ENCODE measurements around the gene CADM1. TPM values are rescaled to one million over a fixed set of nuclear protein-coding genes. Genes with fewer than 3 reads are reported as not detected.
A peak's percentile ranks its signal among the peaks of the same experiment; 100 is the strongest.

The CADM1 gene
- total and polyA plus RNA-seq, 4 experiments from 2014 or later = 2.8 to 5.6 (median 3.3) TPM

GRCh38 chr11:115344846-115345245, 159.4 kb downstream of the CADM1 start:
- Histone ChIP-seq H3K36me3 (ENCODE audit: insufficient read depth, low read length) (no peaks in the 10 kb centered on the region), H3K27ac (ENCODE audit: low read depth, low read length) (no peak overlapping the region), H3K9me3 (ENCODE audit: control insufficient read depth in 1 of 2, low read length in 2 of 2) (no peaks in the 10 kb centered on the region), H3K4me1 (ENCODE audit: insufficient read depth, low read length) (no peaks in the 10 kb centered on the region), H3K27me3 (ENCODE audit: insufficient read depth, low read length) (no peaks in the 10 kb centered on the region), H3K4me3 (ENCODE audit: low read length in 2 of 2) (no peak overlapping the region)
- H3K27me3 Mint-ChIP-seq = no peaks in the 10 kb centered on the region
- DNase-seq = no peak
- peaks cover 0 to 3% (median 0%) of the 10 kb centered on the region in 8 donors for H3K9me3 Mint-ChIP-seq
- H3K27ac Mint-ChIP-seq = no peak overlapping the region
- intact Hi-C loops (cut with micrococcal nuclease) = no loop called here
- ChIA-PET CTCF (ENCODE audit: partially characterized antibody) (no interaction called here), POLR2A (ENCODE audit: partially characterized antibody) (no interaction called here)
- no peak overlapping the region for H3K4me3 Mint-ChIP-seq
- no peaks in the 10 kb centered on the region for H3K4me1 Mint-ChIP-seq
- no peaks in the 10 kb centered on the region for H3K36me3 Mint-ChIP-seq

DNA sequence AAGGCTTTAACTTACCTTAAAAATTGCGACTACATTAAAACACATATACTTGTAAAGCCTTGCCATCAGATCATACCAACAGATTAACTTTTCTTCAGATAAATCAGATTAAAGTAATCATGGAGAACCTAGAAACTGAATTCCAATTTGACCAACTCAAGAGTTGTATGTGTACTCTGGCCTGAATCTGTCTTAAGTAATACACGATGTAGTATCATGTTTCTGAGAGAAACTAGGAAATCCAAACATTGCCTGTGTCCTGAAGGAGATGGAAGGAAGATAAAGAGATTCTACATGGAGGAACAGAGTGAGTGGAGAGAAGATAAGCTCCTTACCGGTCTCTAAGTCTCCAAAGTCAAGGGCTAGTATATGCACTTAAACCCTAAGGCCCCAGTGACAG, 162.1 kb downstream of the CADM1 start:
- no peaks in the 10 kb centered on the region for H3K4me1 Mint-ChIP-seq

DNA sequence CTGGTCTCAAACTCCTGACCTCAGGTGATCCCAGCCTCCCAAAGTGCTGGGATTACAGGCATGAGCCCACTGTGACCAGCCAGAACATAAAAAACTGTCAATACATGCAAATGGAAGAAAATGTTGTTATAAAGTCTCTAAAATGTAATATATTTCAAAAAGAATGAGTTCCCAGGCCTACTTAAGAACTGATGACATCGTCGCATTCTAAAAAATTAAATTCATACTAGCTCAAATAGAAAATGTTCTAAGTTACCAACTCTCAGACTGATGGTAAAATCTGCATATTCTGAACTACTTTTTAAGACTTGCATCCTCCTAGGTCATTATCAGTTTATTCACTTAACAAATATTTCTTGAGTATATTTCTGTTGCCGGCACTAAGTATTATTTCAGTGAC, 163.3 kb downstream of the CADM1 start:
- Mint-ChIP-seq H3K9me3 (no peaks in the 10 kb centered on the region), H3K27me3 (peaks cover 0 to 2% of the 10 kb centered on the region in 2 donors), H3K36me3 (no peaks in the 10 kb centered on the region), H3K4me3 (no peak overlapping the region), H3K27ac (no peak overlapping the region), H3K4me1 (no peaks in the 10 kb centered on the region)
- intact Hi-C loops (cut with micrococcal nuclease) = no loop called here
- Histone ChIP-seq H3K4me1 (ENCODE audit: insufficient read depth, low read length) (no peaks in the 10 kb centered on the region), H3K36me3 (ENCODE audit: insufficient read depth, low read length) (no peaks in the 10 kb centered on the region), H3K9me3 (ENCODE audit: control insufficient read depth in 1 of 2, low read length in 2 of 2) (no peaks in the 10 kb centered on the region), H3K4me3 (ENCODE audit: low read length in 2 of 2) (no peak overlapping the region), H3K27me3 (ENCODE audit: insufficient read depth, low read length) (no peaks in the 10 kb centered on the region), H3K27ac (ENCODE audit: low read depth, low read length) (no peak overlapping the region)
- POLR2A ChIA-PET (ENCODE audit: partially characterized antibody) = no interaction called here
- CTCF ChIA-PET (ENCODE audit: partially characterized antibody) = no interaction called here
- DNase-seq = no peak

More for the DNA sequence above, 162.1 kb downstream of the CADM1 start:
- peaks cover 0 to 2% of the 10 kb centered on the region in 2 donors for H3K27me3 Mint-ChIP-seq
- POLR2A ChIA-PET (ENCODE audit: partially characterized antibody) = no interaction called here
- no peaks in the 10 kb centered on the region for H3K36me3 ChIP-seq (ENCODE audit: insufficient read depth, low read length)
- no peak overlapping the region for H3K27ac ChIP-seq (ENCODE audit: low read depth, low read length)
- peaks cover 0 to 2% (median 0%) of the 10 kb centered on the region in 8 donors for H3K9me3 Mint-ChIP-seq
- H3K9me3 ChIP-seq (ENCODE audit: control insufficient read depth in 1 of 2, low read length in 2 of 2) = no peaks in the 10 kb centered on the region
- no peak for DNase-seq
- no peaks in the 10 kb centered on the region for H3K27me3 ChIP-seq (ENCODE audit: insufficient read depth, low read length)
- H3K36me3 Mint-ChIP-seq = no peaks in the 10 kb centered on the region
- H3K4me1 ChIP-seq (ENCODE audit: insufficient read depth, low read length) = no peaks in the 10 kb centered on the region
- intact Hi-C loops (cut with micrococcal nuclease) = no loop called here
- no peak overlapping the region for H3K4me3 Mint-ChIP-seq
- CTCF ChIA-PET (ENCODE audit: partially characterized antibody) = no interaction called here
- no peak overlapping the region for H3K27ac Mint-ChIP-seq
- no peak overlapping the region for H3K4me3 ChIP-seq (ENCODE audit: low read length in 2 of 2)

DNA sequence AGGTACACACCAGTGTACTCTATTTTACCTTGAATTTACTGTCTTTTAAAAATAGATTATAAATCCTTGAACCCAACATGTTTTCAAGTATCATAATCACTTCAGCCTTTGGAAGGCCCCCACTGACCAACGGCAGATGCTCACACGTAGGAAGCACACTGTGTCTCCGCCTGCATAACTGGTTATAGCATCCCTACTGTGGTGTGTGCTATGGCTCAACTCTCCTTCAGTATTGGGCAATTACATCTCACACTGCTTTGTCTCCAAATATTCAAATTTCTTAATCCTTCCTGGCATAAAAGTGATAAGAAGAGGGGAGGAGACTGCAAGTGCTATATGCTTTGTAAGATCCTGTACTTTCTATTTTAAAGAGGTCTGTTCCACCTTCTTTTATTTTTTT, 165.7 kb downstream of the CADM1 start:
- H3K27me3 ChIP-seq (ENCODE audit: insufficient read depth, low read length) = no peaks in the 10 kb centered on the region
- Mint-ChIP-seq H3K27ac (no peak overlapping the region), H3K4me3 (no peak overlapping the region), H3K9me3 (no peaks in the 10 kb centered on the region), H3K36me3 (no peaks in the 10 kb centered on the region), H3K27me3 (peaks cover 0 to 2% of the 10 kb centered on the region in 2 donors), H3K4me1 (no peaks in the 10 kb centered on the region)
- H3K36me3 ChIP-seq (ENCODE audit: insufficient read depth, low read length) = no peaks in the 10 kb centered on the region
- intact Hi-C loops (cut with micrococcal nuclease) = no loop called here
- no peak for DNase-seq
- ChIA-PET CTCF (ENCODE audit: partially characterized antibody) (interaction anchor here (1.0 kb wide), 1 partner anchor 12 kb away, joined by 3 read pairs; no protein-coding TSS in a partner anchor), POLR2A (ENCODE audit: partially characterized antibody) (no interaction called here)
- H3K4me1 ChIP-seq (ENCODE audit: insufficient read depth, low read length) = no peaks in the 10 kb centered on the region
- H3K27ac ChIP-seq (ENCODE audit: low read depth, low read length) = no peak overlapping the region
- no peak overlapping the region for H3K4me3 ChIP-seq (ENCODE audit: low read length in 2 of 2)
- H3K9me3 ChIP-seq (ENCODE audit: control insufficient read depth in 1 of 2, low read length in 2 of 2) = no peaks in the 10 kb centered on the region

DNA sequence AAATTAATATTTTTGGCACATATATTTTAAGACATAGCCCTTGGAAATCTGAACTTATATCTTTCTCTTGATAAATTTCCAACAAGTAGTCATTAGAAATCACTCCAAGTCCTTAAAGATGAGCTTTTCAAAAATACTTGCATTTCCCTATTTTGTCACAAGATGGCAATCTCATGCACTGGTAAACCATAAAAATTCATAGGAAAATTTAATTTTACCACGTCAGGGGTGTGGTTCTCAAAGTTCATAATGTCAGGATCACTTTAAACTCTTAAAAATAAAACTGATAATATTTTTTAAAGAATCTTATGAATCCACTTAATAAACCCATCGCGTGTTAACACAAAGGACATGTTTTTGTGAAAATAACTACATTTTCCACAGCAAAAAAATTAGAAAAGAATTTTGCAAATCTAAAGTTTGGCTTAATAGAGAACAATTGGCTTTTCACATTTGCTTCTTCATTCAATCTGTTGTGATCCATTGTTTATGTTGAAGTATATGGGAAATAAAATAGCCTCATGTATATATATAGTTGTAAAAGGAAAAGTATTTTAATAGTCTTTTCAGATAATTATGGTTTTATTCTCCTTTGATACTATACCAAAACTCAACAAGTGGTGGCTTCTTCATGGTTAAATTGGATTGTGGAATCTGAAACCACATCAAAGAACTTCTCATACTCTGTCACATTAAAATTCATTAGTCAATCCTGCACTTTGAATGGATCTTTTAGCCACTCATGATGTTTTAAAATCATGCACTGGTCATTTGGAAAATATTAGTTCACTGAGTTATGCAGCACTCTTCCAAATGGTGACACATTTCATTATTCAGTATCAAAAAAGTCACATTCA, 169.1 kb downstream of the CADM1 start:
- H3K4me1 ChIP-seq (ENCODE audit: insufficient read depth, low read length) = no peaks in the 10 kb centered on the region
- peaks cover 0 to 2% of the 10 kb centered on the region in 2 donors for H3K27me3 Mint-ChIP-seq
- peak in 1 of 5 donors; percentile 12 for DNase-seq
- CTCF ChIA-PET (ENCODE audit: partially characterized antibody) = interaction anchor here (0.6 to 1.1 kb wide), 4 partner anchors 10 to 1357 kb away, joined by 3 to 4 read pairs (median 4); no protein-coding TSS in a partner anchor
- POLR2A ChIA-PET (ENCODE audit: partially characterized antibody) = no interaction called here
- no peak overlapping the region for H3K4me3 ChIP-seq (ENCODE audit: low read length in 2 of 2)
- intact Hi-C loops (cut with micrococcal nuclease) = loop anchor here (2.0 kb wide), 1 partner anchor 170 kb away; the partner anchor contains the start of gene CADM1
- no peak overlapping the region for H3K27ac Mint-ChIP-seq
- no peaks in the 10 kb centered on the region for H3K4me1 Mint-ChIP-seq
- H3K9me3 ChIP-seq (ENCODE audit: control insufficient read depth in 1 of 2, low read length in 2 of 2) = no peaks in the 10 kb centered on the region
- no peak overlapping the region for H3K27ac ChIP-seq (ENCODE audit: low read depth, low read length)
- no peaks in the 10 kb centered on the region for H3K27me3 ChIP-seq (ENCODE audit: insufficient read depth, low read length)
- no peaks in the 10 kb centered on the region for H3K9me3 Mint-ChIP-seq
- H3K36me3 Mint-ChIP-seq = no peaks in the 10 kb centered on the region
- no peak overlapping the region for H3K4me3 Mint-ChIP-seq
- no peaks in the 10 kb centered on the region for H3K36me3 ChIP-seq (ENCODE audit: insufficient read depth, low read length)

GRCh38 chr11:115333949-115334348, 170.3 kb downstream of the CADM1 start:
- intact Hi-C loops (cut with micrococcal nuclease) = loop anchor here (2.0 kb wide), 1 partner anchor 171 kb away; the partner anchor contains the start of gene CADM1
- Histone ChIP-seq H3K27ac (ENCODE audit: low read depth, low read length) (no peak overlapping the region), H3K9me3 (ENCODE audit: control insufficient read depth in 1 of 2, low read length in 2 of 2) (no peaks in the 10 kb centered on the region), H3K4me3 (ENCODE audit: low read length in 2 of 2) (no peak overlapping the region), H3K4me1 (ENCODE audit: insufficient read depth, low read length) (no peaks in the 10 kb centered on the region), H3K27me3 (ENCODE audit: insufficient read depth, low read length) (no peaks in the 10 kb centered on the region), H3K36me3 (ENCODE audit: insufficient read depth, low read length) (no peaks in the 10 kb centered on the region)
- Mint-ChIP-seq H3K9me3 (no peaks in the 10 kb centered on the region), H3K36me3 (no peaks in the 10 kb centered on the region), H3K27me3 (peaks cover 0 to 2% of the 10 kb centered on the region in 2 donors), H3K4me3 (no peak overlapping the region), H3K27ac (no peak overlapping the region), H3K4me1 (no peaks in the 10 kb centered on the region)
- DNase-seq = no peak
- POLR2A ChIA-PET (ENCODE audit: partially characterized antibody) = no interaction called here
- CTCF ChIA-PET (ENCODE audit: partially characterized antibody) = interaction anchor here (0.9 to 1.9 kb wide), 3 partner anchors 9 to 944 kb away, joined by 3 to 6 read pairs (median 4); no protein-coding TSS in a partner anchor

DNA sequence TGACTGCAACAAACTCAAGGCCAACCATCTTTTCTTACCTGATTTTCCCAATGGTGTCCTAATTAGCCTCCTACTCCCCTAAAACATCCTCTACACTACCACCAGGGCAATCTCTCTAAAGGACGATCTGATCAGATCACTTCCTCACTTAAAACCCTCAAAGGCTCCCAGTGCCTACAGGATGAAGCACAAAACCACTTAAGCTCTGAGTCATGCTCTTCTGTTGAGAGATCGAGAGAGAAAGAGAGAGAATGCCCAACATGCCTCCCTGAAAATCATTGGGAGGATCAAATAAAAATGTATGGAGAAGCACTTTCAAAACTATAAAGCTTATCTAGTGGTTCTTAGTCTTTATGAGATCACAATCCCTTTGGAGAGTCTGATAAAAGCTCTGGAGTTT, 171.1 kb downstream of the CADM1 start:
- Histone ChIP-seq H3K4me3 (ENCODE audit: low read length in 2 of 2) (no peak overlapping the region), H3K9me3 (ENCODE audit: control insufficient read depth in 1 of 2, low read length in 2 of 2) (no peaks in the 10 kb centered on the region), H3K27ac (ENCODE audit: low read depth, low read length) (no peak overlapping the region), H3K4me1 (ENCODE audit: insufficient read depth, low read length) (no peaks in the 10 kb centered on the region), H3K27me3 (ENCODE audit: insufficient read depth, low read length) (no peaks in the 10 kb centered on the region), H3K36me3 (ENCODE audit: insufficient read depth, low read length) (no peaks in the 10 kb centered on the region)
- DNase-seq = no peak
- intact Hi-C loops (cut with micrococcal nuclease) = no loop called here
- H3K27me3 Mint-ChIP-seq = peaks cover 0 to 2% of the 10 kb centered on the region in 2 donors
- CTCF ChIA-PET (ENCODE audit: partially characterized antibody) = interaction anchor here (0.9 to 1.9 kb wide), 3 partner anchors 9 to 945 kb away, joined by 3 to 6 read pairs (median 4); no protein-coding TSS in a partner anchor
- POLR2A ChIA-PET (ENCODE audit: partially characterized antibody) = no interaction called here
- no peaks in the 10 kb centered on the region for H3K9me3 Mint-ChIP-seq
- no peak overlapping the region for H3K27ac Mint-ChIP-seq
- H3K4me1 Mint-ChIP-seq = no peaks in the 10 kb centered on the region
- no peak overlapping the region for H3K4me3 Mint-ChIP-seq
- H3K36me3 Mint-ChIP-seq = no peaks in the 10 kb centered on the region

Data from CD4-positive, alpha-beta memory T cell (primary cell).